NCI-H510A treated with DMSO at 0.1 percent for 48 hours (cell line): ENCODE measurements around the gene ZNF684.
"Not testable (repeated sequence)": the region's sequence is repeated elsewhere in the genome, so short reads cannot be mapped to it uniquely, and the experiment has no call there.

ENCODE experiments used
- DNase-seq: peaks from one replicate; lab custom pipeline; 2025; lab: John Stamatoyannopoulos, UW

The ZNF684 gene

DNA sequence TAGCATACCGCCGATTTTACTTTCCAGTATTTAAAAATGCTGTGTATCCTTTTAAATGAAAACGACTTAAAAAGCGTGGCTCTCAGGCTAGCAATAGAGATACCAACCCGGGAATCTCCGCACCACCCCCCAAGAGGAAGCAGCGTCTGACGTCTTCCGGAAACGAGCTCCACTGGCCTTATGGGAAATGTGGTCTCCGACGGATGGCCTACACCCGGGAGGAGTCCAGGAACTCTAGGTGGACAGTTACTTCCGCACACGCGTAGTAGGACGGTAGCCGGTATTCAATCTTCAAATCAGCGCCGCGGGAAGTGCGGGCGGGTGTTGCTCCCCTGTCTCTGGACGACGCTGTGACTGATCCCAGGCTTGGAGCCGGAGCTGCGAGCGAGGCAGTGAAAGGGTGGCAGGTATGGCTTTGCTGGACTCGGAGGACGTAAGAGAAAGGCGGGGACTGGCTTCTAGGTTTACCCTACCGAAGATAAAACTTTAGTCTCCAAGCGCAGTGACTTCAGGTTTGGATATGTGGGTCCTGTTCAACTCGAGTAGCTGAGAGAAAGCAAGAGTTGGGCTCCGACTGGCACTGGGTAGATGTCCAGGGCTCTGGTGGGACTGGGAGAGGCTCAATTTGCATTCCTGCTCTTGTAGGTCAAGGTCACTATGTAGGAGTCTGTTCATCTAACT is at the start of gene ZNF684:
ZNF684 (plus strand) TSS at position 257 of the 681 bp plus-strand sequence. CDS start 1,530 bp downstream, outside the sequence.
- peak; percentile 100 for DNase-seq

DNA sequence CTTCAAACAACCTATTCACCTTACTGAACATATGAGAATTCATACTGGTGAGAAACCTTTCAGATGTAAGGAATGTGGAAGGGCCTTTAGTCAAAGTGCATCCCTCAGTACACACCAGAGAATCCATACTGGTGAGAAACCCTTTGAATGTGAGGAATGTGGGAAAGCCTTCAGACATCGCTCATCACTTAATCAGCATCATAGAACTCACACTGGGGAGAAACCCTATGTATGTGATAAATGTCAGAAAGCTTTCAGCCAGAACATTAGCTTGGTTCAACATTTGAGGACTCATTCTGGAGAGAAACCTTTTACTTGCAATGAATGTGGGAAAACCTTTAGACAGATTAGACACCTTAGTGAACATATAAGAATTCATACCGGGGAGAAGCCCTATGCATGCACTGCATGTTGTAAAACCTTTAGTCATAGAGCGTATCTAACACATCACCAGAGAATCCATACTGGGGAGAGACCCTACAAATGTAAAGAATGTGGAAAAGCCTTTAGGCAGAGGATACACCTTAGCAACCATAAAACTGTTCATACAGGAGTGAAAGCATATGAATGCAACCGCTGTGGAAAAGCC is 36.0 kb upstream of the ZNF684 start:
- no peak for DNase-seq

DNA sequence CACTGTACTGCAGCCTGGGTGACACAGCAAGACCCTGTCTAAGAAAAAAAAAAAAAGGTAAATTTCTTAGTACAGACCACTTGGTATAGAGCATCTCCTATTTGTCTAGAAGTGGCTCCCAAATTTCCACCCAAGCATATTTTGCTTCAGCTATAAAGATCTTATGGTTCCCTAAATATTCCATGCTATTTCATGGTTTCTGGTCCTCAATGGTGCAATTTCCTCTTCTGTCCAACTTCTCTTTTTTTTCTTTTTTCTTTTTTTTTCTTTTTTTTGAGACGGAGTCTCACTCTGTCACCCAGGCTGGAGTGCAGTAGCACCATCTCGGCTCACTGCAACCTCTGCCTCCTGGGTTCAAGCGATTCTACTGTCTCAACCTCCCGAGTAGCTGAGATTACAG is 28.8 kb upstream of the ZNF684 start:
- not testable (repeated sequence) for DNase-seq

DNA sequence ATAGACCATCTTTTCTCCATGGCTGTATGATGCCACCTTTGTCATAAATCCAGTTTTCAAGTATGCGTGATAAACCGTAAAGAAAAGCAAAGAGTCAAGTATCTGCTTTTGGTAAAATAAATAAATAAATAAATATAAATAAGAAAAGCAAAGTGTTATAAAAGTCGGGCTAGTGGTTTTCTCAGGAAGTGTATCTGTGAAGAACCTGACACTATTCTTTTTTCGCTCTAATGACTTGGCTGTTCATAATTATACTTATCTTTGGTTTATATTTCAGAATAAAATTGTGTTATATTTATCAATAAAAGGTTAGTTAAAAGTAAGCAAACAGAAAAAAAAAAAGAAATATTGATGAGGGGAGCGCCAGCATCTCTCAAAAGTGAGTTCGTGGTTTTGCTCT is 23.5 kb upstream of the ZNF684 start:
- no peak for DNase-seq

DNA sequence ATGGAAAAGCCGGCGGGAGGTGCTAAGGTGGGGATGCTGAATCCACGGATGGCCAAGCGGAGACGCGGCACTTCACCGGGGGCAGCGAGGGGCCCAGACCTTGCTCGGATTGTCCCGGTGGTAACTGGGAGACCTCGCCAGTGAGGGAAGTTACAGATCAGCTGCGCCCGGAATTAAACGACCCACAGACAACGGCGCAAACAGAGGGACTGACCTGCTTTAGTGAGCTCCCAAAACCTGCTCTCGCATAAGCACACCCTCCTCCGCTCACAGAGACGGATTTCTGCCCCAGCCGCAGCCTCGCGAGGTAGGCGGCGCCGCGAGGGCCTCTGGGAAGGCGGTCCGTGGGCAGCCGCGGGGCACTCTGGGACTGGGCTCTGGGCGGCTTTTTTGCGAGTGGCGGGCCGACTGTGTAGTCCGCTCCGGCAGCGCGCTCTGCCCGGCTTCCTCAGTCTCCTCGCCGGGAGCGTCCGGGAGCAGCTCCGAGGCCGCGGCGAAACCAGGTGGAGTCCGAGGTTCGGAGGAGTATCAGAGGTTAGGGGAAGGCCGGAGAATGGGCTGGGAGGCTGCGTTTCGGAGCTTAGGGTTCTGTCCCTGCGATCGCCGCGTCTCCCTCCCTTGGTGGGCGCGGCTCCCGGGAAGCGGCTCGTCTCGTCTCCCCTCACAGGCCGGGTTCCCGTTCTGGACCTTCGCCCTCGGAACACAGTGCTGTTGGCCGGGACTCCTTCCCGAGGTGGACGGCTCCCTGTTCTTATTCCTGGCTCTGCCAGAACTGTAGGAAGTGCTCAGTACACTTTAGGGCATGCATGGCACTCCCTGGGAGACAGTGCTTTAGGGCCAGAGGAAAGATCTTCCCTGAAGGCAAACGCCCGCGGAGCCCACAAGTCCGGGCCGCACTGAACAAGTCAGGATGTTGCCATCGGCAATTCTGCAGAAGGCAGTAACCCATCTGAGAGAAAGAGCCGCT is 22.8 kb upstream of the ZNF684 start, which contains the start of gene EXO5:
EXO5 (plus strand) TSS at position 393 of the 967 bp plus-strand sequence. CDS start 5,778 bp downstream, outside the sequence.
- DNase-seq: peak; percentile 95

DNA sequence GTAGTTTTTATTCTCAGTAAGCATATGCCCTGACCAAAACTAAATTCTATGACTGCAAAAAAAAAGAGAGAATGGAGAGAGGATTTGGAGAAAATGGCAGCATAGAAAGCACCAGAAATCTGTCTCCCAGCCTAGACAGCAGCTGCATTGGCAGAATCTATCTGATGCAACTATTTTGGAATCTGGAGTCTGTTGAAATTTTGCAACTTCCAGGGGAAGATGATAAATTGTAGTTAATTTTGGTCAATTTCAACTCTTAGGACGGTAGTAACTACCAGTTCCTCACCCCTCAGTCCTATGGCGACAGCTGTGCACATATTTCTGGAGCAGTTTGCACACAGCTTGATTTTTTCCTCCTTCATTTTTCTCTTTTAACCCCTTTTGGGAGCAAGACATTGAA is 11.9 kb upstream of the ZNF684 start:
- no peak for DNase-seq

DNA sequence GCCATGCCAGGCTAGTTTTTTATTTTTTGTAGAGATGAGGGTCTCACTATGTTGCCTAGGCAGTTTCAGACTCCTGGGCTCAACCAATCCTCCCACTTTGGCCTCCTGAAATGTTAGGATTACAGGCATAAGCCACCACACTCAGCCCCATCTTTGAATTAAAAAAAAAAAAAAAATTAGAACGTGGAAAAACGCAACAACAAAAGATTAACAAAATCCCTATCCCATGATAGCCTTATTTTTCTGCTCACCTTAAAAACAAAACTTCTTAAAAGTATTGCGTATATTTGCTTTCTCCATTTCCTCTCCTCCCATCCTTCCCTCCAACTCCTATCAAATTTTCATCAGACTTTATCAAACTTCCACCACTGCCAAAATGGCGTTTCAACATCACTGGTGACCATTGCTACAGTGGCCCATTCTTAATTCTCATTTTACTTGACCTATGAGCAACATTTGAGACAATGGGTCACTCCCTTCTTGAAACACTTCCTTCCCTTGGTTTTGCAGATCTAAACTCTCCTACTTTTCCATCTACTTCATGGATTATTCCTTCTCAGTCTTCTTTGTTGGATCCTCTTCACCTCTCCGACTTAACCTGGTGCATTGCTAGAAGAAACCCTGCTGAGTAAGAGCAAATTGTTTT is 579 bp upstream of the ZNF684 start:
- DNase-seq: no peak

DNA sequence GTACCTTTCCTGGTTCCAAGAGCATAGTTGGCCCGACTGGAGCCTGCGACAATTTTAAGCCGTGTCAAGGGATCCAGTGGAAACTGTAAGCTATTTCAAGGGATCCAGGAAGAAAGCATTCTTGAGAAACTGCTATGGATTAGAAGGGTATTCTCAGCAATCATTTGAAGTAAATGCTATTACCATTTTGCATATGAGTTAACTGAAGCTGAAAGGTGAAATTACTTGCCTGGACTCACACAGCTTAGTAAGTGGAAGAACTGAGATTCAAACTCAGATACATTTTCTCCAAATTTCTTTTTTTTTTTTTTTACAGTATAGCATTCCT is 589 bp downstream of the ZNF684 start:
- no peak for DNase-seq

DNA sequence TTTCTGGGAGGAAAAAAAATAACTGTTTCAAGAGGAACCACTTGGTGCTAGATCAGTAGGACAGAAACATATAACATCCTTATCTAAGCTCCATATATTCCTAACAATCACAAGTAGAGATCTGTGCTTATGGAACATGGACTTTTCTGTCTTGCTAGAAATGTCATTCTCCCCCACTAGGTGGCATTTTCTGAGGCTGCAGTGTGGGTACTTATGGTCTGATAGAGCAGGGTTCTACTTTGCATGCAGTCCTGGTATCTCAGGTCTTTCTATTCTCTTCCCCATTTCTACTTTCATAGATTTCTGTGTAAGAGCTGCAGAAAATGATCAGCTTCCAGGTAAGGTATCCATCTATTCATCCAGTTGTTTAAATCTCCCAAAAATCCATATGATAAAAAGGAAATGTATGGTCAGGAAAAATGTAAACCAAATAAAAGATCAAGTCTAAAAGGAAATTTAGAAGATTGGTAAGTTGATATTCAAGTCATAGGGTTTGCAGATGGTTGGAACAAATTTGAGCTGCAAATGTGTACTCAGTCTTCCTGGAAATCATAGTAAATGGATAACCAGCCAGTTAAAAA is 1.5 kb downstream of the ZNF684 start:
- DNase-seq: peak; percentile 92

DNA sequence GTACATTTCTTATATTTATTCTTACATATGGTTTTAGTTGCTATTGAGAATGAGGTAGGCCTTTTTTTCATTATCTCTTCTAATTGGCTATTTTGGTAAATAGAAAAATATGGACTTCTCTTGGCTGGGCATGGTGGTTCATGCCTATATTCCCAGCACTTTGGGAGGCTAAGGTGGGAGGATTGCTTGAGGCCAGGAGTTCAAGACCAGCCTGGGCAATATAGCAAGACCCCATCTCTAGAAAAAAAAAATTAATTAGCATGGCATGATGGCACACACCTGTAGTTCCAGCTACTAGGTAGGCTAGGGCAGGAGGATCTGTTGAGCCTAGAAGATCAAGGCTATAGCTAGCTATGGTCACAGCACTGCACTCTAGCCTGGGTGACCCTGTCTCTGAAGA is 3.2 kb downstream of the ZNF684 start:
- no peak for DNase-seq

DNA sequence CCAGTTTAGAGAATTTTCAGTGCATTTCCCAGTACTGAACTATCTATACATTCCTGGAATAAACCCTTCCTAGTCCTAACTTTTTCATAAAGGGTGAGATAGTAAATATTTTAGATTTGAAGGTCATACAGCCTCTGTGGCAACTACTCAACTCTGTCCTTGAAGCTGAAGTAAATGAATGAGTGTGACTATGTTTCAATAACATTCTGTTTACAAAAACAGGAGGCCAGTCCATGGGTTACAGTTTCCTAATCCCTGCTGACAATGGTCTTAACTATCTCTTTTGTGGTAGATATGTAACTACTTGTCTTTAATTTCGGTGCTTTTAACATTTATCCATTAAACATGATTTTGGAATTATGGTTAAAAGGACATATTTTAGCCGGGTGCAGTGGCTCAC is 4.3 kb downstream of the ZNF684 start:
- DNase-seq: no peak

DNA sequence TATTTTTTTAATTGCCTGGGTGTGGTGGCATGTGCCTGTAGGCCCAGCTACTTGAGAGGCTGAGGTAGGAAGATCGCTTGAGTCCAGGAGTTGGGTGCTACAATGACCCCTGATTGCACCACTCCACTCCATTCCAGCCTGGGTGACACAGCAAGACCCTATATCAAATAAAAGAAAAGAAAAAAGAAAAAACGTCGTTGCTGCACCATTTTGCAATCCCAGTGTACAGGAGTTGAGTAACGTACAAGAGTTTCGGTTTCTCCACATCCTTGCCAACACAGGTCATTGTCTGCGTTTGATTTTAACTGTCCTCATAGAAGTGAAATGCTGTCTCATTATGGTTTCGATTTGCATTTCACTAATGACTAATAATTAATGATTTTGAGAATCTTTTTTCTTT is 7.9 kb downstream of the ZNF684 start:
- no peak for DNase-seq

DNA sequence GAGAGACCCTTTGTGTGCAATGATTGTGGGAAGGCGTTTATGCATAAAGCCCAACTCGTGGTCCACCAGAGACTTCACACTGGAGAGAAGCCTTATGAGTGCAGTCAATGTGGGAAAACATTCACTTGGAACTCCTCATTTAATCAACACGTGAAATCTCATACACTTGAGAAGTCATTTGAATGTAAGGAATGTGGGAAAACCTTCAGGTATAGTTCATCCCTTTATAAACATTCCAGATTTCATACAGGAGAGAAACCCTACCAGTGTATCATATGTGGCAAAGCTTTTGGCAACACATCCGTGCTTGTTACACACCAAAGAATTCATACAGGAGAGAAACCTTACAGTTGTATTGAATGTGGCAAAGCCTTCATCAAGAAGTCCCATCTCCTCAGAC is 15.5 kb downstream of the ZNF684 start:
- no peak for DNase-seq

DNA sequence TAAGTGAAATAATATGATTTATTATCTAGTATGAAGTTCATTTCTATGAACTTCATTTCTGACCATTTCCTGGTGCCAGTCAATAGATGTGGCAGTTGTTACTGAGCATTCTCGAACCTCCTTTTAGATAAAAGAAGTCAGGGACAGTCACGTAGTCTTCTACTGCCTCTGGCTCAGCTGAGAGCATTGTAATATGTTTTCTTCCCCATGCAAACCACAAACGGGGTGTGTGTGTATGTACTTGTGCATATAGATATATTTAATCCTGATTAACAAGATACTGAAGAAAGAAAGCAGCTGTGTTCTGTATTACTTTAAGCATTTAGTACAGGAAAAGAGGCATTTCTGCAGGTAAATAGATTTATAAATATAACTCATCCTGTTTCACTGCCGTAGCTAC is 21.6 kb downstream of the ZNF684 start:
- no peak for DNase-seq

DNA sequence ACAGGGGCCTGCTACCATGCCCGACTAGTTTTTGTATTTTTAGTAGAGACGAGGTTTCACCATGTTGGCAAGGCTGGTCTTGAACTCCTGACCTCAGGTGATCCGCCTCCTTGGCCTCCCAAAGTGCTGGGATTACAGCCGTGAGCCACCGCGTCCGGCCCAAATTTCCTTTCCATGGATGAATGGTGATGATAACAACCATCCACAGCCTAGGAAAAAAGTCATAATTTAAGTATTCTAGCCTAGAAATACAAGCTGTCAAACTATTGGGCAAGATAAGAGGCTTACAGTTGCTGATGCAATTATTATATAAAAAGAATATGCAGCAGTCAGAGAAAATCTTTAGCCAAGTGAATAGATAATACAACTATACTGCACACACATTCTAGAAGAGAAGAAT is 23.4 kb downstream of the ZNF684 start:
- DNase-seq: not testable (repeated sequence)

DNA sequence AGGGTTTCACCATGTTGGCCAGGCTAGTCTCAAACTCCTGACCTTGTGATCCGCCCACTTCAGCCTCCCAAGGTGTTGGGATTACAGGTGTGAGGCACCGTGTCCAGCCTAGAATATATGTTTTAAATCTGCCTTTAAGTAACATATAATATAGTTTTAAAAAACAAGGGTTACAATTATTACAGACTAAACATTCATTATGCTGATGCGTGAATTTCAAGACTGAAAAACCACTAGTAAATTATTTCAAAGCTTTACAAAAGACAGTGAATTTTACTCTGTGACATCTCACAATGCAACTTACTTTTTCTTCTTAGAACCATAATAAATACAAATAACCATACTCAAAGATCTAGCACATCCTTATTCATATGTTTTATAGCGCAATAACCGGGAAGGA is 24.7 kb downstream of the ZNF684 start:
- DNase-seq: no peak

DNA sequence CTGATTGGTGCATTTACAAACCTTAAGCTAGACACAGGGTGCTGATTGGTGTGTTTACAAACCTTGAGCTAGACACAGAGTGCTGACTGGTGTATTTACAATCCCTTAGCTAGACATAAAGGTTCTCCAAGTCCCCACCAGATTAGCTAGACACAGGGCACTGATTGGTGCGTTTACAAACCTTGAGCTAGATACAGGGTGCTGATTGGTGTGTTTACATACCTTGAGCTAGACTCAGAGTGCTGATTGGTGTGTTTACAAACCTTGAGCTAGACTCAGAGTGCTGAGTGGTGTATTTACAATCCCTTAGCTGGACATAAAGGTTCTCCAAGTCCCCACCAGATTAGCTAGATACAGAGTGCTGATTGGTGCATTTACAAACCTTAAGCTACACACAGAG is 26.8 kb downstream of the ZNF684 start:
- not testable (repeated sequence) for DNase-seq

DNA sequence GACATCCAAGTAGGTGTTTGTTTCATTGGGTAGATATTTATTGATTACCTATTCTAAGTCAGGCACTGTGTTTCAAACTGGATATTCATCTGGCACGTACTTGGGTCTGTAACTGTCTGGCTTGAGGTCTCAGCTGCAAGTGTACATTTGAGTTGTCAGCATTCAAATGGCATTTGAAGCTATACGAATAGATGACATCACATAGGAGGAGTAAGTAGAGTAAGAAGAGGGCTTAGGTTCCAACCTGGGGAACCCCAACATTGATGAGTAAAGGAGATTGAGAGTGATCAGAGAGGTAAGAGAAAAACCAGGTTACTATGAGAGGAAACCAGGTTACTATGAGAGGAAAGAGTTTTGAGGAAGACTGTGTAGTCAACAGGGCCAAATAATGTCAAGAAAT is 30.7 kb downstream of the ZNF684 start:
- DNase-seq: no peak

DNA sequence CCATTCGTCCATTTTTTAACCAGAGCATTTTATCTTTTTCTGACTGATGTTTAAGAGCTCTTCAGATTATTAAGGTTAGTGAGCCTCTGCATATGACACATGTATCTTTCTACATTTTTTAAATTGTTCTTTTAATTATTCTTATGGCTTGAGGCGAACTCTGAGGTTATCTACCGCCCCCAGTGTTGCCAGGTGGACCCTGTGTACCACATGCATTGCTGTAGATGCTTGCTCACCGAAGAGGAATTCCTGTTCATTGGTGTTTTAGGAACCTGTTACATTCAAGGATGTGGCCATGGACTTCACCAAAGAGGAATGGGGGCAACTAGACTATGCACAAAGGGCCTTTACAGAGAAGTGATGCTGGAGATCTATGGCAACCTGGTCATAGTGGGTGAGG is 31.8 kb downstream of the ZNF684 start:
- DNase-seq: no peak

DNA sequence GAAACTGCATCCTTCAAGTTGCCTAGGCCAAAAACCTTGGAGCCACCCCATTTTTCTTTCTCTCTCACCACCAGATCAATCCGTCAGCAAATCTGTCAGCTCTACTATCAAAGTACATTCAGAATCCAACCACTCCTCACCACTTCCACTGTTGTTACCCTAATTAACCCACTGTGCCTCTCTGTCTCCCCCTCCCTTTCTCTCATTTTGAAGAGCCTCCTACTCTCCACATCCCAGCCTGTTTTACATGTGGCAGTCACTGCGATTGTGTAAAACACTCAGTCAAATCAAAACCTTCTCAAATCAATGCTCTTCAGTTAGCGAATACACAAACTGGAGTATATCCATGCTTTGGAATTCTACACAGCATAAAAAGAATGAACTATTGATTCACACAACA is 33.1 kb downstream of the ZNF684 start:
- no peak for DNase-seq

DNA sequence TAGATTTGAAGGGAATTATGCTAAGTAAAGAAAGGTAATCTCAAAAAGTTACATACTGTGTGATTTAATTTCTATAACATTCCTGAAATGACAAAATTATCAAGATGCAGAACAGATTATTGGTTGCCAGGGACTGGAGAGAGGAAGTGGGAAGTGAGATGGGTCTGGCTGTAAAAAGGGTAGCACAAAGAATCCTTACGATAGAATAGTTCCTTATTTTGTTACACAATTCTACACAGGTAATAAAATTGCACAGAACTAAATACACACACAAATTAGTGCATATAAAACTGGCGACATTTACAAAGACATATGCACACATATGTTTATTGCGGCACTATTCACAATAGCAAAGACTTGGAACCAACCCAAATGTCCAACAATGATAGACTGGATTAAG is 33.5 kb downstream of the ZNF684 start:
- DNase-seq: no peak

DNA sequence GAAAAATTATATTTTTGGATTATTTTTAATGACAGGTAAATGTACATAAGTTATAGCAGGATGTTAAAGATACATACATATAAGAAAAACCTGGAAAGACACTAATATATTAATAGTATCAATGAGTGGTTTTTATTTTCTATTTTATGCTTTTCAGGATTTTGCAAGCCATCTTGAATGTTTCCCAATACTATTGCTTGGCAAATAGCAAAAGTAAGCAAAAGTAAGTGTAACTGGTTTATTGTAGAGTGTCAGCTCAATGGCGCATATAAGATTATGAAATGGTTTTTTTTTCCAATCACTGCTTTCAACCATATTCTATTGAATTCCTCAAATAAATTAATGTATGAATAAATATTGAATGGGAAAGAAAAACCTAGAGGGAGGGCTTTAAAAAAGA is 36.4 kb downstream of the ZNF684 start:
- DNase-seq: no peak
